CD1c-positive myeloid dendritic cell (primary cell): Measurements from ENCODE around the gene ACADVL.
A peak's percentile ranks its signal among the peaks of the same experiment; 100 is the strongest.

Experiments used
- DNase-seq: peaks from one replicate; pipeline ENCODE4 v3.0.0-alpha.2; 2016; ENCODE audit errors: extremely low spot score

Gene ACADVL

GRCh38 chr17:7251661-7252175 is 32.0 kb downstream of the ACADVL start, which contains the start of gene CTDNEP1:
CTDNEP1 (minus strand) TSS chr17:7251734; CDS start chr17:7251296, 438 bp downstream.
- DNase-seq = peak; percentile 100

- DNase-seq = peak; percentile 94
Observed at GRCh38 chr17:7252176-7253043, 32.7 kb downstream of the ACADVL start, which contains the start of gene ELP5. ELP5 (plus strand) TSS chr17:7252215; CDS start chr17:7252551, 336 bp downstream.

GRCh38 chr17:7253082-7253481 is 33.3 kb downstream of the ACADVL start:
- no peak for DNase-seq

DNA sequence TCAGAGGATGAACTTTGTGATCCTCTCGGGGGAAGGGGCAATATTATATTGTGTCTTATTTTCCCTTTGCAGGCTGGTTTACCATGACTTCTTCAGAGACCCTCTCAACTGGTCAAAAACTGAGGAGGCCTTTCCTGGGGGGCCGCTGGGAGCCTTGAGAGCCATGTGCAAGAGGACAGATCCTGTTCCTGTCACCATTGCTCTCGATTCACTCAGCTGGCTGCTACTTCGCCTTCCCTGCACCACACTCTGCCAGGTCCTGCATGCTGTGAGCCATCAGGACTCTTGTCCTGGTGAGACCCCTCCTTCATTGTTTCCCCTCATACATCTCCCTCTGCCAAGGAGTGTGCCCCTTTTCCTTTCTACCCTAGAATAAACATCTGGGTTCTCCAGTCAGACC is 34.8 kb downstream of the ACADVL start:
- no peak for DNase-seq

GRCh38 chr17:7256766-7257456 is 37.2 kb downstream of the ACADVL start:
- no peak for DNase-seq

GRCh38 chr17:7258731-7259554 is 39.2 kb downstream of the ACADVL start:
- peak; percentile 83 for DNase-seq

DNA sequence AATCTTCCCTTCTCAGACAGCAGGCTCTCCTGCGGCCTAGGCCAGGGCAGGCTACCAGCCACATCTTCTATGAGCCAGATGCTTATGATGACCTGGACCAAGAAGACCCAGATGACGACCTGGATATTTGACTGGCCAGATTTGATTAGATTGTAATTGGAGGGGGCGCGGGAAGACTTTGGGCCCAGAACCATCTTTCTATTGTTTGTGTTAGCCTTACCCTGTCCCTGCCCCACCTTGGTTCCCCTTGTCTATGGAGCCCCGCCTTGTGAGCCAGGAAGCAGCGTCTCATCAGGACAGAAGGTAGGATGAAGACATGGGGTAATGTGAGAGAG is 39.8 kb downstream of the ACADVL start:
- no peak for DNase-seq

- no peak for DNase-seq
Observed at GRCh38 chr17:7260151-7260550, 40.4 kb downstream of the ACADVL start.

GRCh38 chr17:7260651-7261378 is 41.1 kb downstream of the ACADVL start:
- DNase-seq = no peak

DNA sequence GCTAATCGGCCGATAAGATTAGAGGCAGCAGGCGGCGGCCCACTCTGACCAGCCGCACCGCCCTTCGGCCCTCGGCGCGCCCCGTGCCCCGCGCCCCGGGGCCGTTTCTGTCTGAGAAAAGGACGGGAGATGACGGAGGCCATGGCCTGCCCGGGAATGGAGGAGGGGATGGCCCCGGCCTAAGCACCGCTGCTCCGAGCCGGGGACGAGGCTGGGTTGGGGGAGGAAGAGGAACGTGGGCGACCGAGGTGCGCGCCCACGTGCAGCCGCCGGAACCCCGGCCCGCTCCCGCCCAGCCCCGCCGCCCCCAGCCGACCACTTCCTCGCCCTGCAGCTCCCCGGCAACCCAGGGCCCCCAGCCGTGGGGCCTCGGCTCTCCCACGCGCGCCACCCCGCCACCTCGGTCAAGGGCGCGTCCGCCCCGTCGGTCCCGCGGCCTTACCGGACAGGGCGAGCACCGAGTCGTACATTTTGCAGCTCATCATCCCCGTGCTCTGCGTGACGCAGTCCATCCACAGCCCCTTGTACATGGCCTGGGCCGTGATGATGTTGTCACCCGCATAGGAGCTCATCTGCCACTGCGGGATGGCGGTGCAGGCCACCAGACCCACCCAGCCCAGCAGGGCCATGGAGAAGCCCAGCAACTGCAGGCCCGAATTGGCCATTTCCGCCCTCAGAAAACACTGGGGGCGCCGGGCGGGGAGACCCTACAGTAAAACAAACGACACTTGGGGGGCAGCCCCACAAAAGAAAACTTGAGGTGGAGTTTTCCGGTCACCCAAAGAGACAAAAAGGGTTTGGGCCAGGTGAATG is 41.8 kb downstream of the ACADVL start:
- DNase-seq = no peak

- DNase-seq = no peak
Observed at GRCh38 chr17:7262192-7262934, 42.6 kb downstream of the ACADVL start, which contains the start of gene CLDN7. CLDN7 (minus strand) TSS chr17:7262478; CDS start chr17:7262043, 435 bp downstream.

- DNase-seq = peak; percentile 45
Observed at GRCh38 chr17:7262935-7263800, 43.4 kb downstream of the ACADVL start.

DNA sequence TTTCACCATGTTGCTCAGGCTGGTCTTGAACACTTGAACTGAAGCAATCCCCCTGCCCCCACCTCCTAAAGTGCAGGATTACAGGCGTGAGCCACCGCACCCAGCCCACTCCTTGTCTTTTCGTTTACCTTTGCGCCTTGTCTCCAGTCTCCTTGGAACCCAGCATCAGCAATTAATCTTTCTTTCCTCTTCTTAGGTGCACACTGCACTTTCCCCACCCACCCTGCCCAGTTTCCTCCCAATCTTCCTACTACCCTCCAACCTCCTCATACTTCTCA is 44.0 kb downstream of the ACADVL start:
- no peak for DNase-seq

GRCh38 chr17:7266784-7267183 is 47.0 kb downstream of the ACADVL start:
- no peak for DNase-seq
